ENCODE results near the gene CCNA2. TPM values are rescaled to one million over a fixed set of nuclear protein-coding genes. Genes with fewer than 3 reads are reported as not detected.

The CCNA2 gene
- total and polyA plus RNA-seq, 2 donors (not counting 3 experiments of a cell fraction or from before 2014, with no cell fraction given): 23.3 to 65.4 TPM

DNA sequence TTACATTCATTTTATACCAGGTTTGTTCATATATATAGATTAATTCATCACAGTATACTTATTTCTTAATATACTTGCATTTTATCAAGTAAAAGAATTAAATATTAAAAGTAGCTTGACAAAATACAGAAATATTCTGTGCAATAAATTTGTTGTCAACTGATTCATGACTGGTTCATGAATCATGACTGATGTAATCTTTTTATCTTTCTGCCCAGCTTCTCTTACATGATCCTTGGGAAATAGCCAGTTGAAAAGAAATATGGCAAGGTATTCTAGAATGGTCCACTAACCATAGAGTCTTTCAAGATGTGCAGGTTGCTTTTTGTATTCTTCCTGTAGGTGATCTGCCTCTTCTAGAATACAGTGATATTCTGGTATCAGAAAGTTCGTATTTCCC lies 4.2 kb upstream of the CCNA2 start:
- Histone ChIP-seq H3K4me1 (ENCODE audit: control insufficient read depth, extremely low read depth, insufficient read depth, low read length) (no peaks in the 10 kb centered on the region), H3K27ac (ENCODE audit: insufficient read depth, low read depth, low read length) (no peak overlapping the region), H4K20me1 (replicated peaks; ENCODE audit: control insufficient read depth, extremely low read depth, insufficient read depth, low read length) (no peaks in the 10 kb centered on the region), H3K4me2 (ENCODE audit: insufficient read depth, low read length) (no peak overlapping the region), H2AFZ (ENCODE audit: low read depth, low read length) (no peak overlapping the region), H3K9me1 (replicated peaks; ENCODE audit: control insufficient read depth, extremely low read depth, insufficient read depth, low read length) (no peaks in the 10 kb centered on the region), H3K9ac (replicated peaks; ENCODE audit: extremely low read depth, insufficient read depth, low read length) (no peak overlapping the region), H3K4me3 (replicated peaks in 1 of 3; ENCODE audit: insufficient read depth in 1 of 3, low read depth in 1 of 3, low read length in 3 of 3) (no peak overlapping the region), H3K27me3 (ENCODE audit: control insufficient read depth in 2 of 2, insufficient read depth in 2 of 2, low read length in 2 of 2) (no peaks in the 10 kb centered on the region), H3K9me3 (replicated peaks; ENCODE audit: control insufficient read depth, insufficient read depth, low read length) (no peaks in the 10 kb centered on the region), H3K79me2 (ENCODE audit: control insufficient read depth, insufficient read depth, low read length) (peaks cover 8% of the 10 kb centered on the region), H3K36me3 (ENCODE audit: control insufficient read depth in 2 of 2, extremely low read depth in 1 of 2, insufficient read depth in 2 of 2, low read length in 2 of 2) (no peaks in the 10 kb centered on the region)
- intact Hi-C loops (cut with micrococcal nuclease) (no loop called here), dilution Hi-C loops (cut with MboI; ENCODE audit: extremely low pct_ligation_motif_present, low sequenced_read_pairs) (no loop called here)
- ChIA-PET POLR2A (no interaction called here), CTCF (interaction anchor here (1.3 to 1.5 kb wide), 3 partner anchors 8 to 365 kb away, joined by 4 to 8 read pairs (median 4); no protein-coding TSS in a partner anchor)
- TF ChIP-seq GATA2 (IDR thresholded peaks at IDR 0.05; ENCODE audit: insufficient read depth, insufficient read length, low read depth, low read length) (peak; percentile 67), POLR2AphosphoS5 (IDR thresholded peaks at IDR 0.05; ENCODE audit: insufficient read depth, low read depth, low read length) (no peak), JUN (IDR thresholded peaks at IDR 0.05; ENCODE audit: borderline replicate concordance, insufficient read depth, insufficient read length, low read depth) (no peak), FOS (IDR thresholded peaks at IDR 0.05; ENCODE audit: borderline replicate concordance, insufficient read depth, low read length) (peak; percentile 66)
- TF ChIP-seq, protein P1, sequence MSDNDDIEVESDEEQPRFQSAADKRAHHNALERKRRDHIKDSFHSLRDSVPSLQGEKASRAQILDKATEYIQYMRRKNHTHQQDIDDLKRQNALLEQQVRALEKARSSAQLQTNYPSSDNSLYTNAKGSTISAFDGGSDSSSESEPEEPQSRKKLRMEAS (IDR thresholded peaks at IDR 0.05; ENCODE audit: insufficient read depth, insufficient read length): no peak
- no peak for FAIRE-seq
- no TSS peak for BruUV-seq (replicated peaks)
- no peak for DNase-seq (ENCODE audit: low read depth, low spot score)

DNA sequence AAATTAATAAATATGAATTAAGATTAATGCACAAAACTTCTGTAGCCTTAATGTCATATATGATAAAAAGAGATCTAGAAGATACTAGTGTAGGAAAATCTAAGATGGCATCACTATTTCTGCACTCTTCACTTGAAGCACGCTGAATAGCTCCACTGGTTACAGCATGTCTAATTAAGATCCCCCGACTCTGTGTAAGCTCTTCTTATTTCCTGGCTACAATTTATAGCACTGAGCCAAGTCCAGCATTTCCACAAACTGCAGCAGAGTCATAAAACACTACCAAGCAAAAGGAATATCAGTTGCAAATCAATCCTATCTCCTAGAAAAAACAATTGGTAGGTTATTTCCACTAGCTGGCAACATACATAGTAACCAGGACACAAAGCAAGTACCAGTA lies 1.3 kb upstream of the CCNA2 start:
- dilution Hi-C loops (cut with MboI; ENCODE audit: extremely low pct_ligation_motif_present, low sequenced_read_pairs): no loop called here
- no peak overlapping the region for H3K9ac ChIP-seq (replicated peaks; ENCODE audit: extremely low read depth, insufficient read depth, low read length)
- FAIRE-seq (no peak), DNase-seq (ENCODE audit: low read depth, low spot score) (no peak)
- ChIA-PET CTCF (interaction anchor here (1.0 to 1.6 kb wide), 3 partner anchors 11 to 454 kb away, joined by 3 to 6 read pairs (median 4); no protein-coding TSS in a partner anchor), POLR2A (no interaction called here)
- no peaks in the 10 kb centered on the region for H3K9me3 ChIP-seq (replicated peaks; ENCODE audit: control insufficient read depth, insufficient read depth, low read length)
- no peaks in the 10 kb centered on the region for H3K27me3 ChIP-seq (ENCODE audit: control insufficient read depth in 2 of 2, insufficient read depth in 2 of 2, low read length in 2 of 2)
- intact Hi-C loops (cut with micrococcal nuclease): loop anchor here (1.0 to 5.0 kb wide), 2 partner anchors 45 to 752 kb away; partner anchors contain the start of gene BBS7
- no peak overlapping the region for H3K4me2 ChIP-seq (ENCODE audit: insufficient read depth, low read length)
- no peaks in the 10 kb centered on the region for H4K20me1 ChIP-seq (replicated peaks; ENCODE audit: control insufficient read depth, extremely low read depth, insufficient read depth, low read length)
- H3K9me1 ChIP-seq (replicated peaks; ENCODE audit: control insufficient read depth, extremely low read depth, insufficient read depth, low read length): no peaks in the 10 kb centered on the region
- TF ChIP-seq GATA2 (IDR thresholded peaks at IDR 0.05; ENCODE audit: insufficient read depth, insufficient read length, low read depth, low read length) (no peak), MYC (IDR thresholded peaks at IDR 0.05; ENCODE audit: low read depth, low read length) (no peak), EZH2 (IDR thresholded peaks at IDR 0.05; ENCODE audit: borderline replicate concordance, low read depth, low read length, severe bottlenecking) (no peak), FOS (IDR thresholded peaks at IDR 0.05; ENCODE audit: borderline replicate concordance, insufficient read depth, low read length) (no peak), JUN (IDR thresholded peaks at IDR 0.05; ENCODE audit: borderline replicate concordance, insufficient read depth, insufficient read length, low read depth) (no peak), POLR2AphosphoS5 (IDR thresholded peaks at IDR 0.05; ENCODE audit: insufficient read depth, low read depth, low read length) (no peak)
- TF ChIP-seq, protein P2, sequence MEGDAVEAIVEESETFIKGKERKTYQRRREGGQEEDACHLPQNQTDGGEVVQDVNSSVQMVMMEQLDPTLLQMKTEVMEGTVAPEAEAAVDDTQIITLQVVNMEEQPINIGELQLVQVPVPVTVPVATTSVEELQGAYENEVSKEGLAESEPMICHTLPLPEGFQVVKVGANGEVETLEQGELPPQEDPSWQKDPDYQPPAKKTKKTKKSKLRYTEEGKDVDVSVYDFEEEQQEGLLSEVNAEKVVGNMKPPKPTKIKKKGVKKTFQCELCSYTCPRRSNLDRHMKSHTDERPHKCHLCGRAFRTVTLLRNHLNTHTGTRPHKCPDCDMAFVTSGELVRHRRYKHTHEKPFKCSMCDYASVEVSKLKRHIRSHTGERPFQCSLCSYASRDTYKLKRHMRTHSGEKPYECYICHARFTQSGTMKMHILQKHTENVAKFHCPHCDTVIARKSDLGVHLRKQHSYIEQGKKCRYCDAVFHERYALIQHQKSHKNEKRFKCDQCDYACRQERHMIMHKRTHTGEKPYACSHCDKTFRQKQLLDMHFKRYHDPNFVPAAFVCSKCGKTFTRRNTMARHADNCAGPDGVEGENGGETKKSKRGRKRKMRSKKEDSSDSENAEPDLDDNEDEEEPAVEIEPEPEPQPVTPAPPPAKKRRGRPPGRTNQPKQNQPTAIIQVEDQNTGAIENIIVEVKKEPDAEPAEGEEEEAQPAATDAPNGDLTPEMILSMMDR (IDR thresholded peaks at IDR 0.05; ENCODE audit: extremely low read depth in 1 of 2, insufficient read depth in 1 of 2, low read depth in 1 of 2, low read length in 2 of 2): no peak
- TF ChIP-seq, protein P1 (IDR thresholded peaks at IDR 0.05; ENCODE audit: insufficient read depth, insufficient read length): no peak
- H3K27ac ChIP-seq (ENCODE audit: insufficient read depth, low read depth, low read length): no peak overlapping the region
- no peak overlapping the region for H2AFZ ChIP-seq (ENCODE audit: low read depth, low read length)
- peaks cover 22% of the 10 kb centered on the region for H3K4me1 ChIP-seq (ENCODE audit: control insufficient read depth, extremely low read depth, insufficient read depth, low read length)
- H3K79me2 ChIP-seq (ENCODE audit: control insufficient read depth, insufficient read depth, low read length): peaks cover 36% of the 10 kb centered on the region
- BruUV-seq (replicated peaks): no TSS peak
- peaks cover 0 to 8% of the 10 kb centered on the region in 2 experiments for H3K36me3 ChIP-seq (ENCODE audit: control insufficient read depth in 2 of 2, extremely low read depth in 1 of 2, insufficient read depth in 2 of 2, low read length in 2 of 2)
- no peak overlapping the region for H3K4me3 ChIP-seq (replicated peaks in 1 of 3; ENCODE audit: insufficient read depth in 1 of 3, low read depth in 1 of 3, low read length in 3 of 3)

All from endothelial cell of umbilical vein (primary cell).